DOHH2 (cell line): ENCODE results near the gene KTI12.
A peak's percentile ranks its signal among the peaks of the same experiment; 100 is the strongest.
"Not testable (repeated sequence)": the region's sequence is repeated elsewhere in the genome, so short reads cannot be mapped to it uniquely, and the experiment has no call there.

Experiments
- H3F3A ChIP-seq: fragments of 200-600 bp; sonication (generic), shearing (Covaris generic); 2 replicates; pipeline ENCODE4 v1.6.0; 2016; ENCODE audit warnings: antibody characterized with exemption, mild to moderate bottlenecking; ENCODE audit not compliant: control insufficient read depth, insufficient read depth
- H3K27ac ChIP-seq: fragments of 200-600 bp; sonication (generic); 2 replicates; pipeline ENCODE4 v1.5.1; 2014; ENCODE audit warnings: low read depth, mild to moderate bottlenecking, low read length, moderate library complexity
- H3K27me3 ChIP-seq: fragments of 200-600 bp; sonication (generic); 2 replicates; pipeline ENCODE4 v1.6.1; 2014; ENCODE audit warnings: mild to moderate bottlenecking, low read length, mixed read lengths; ENCODE audit not compliant: control insufficient read depth
- H3K36me3 ChIP-seq: fragments of 200-600 bp; sonication (generic); 2 replicates; pipeline ENCODE4 v1.6.1; 2014; ENCODE audit warnings: mild to moderate bottlenecking, low read length, moderate library complexity, mixed read lengths; ENCODE audit not compliant: control insufficient read depth
- H3K4me1 ChIP-seq: fragments of 200-600 bp; sonication (generic); 2 replicates; pipeline ENCODE4 v1.6.1; 2014; ENCODE audit warnings: mild to moderate bottlenecking, low read length, mixed read lengths; ENCODE audit not compliant: control insufficient read depth
- H3K4me2 ChIP-seq: fragments of 200-600 bp; sonication (generic); 2 replicates; pipeline ENCODE4 v1.6.0; 2014; ENCODE audit warnings: mild to moderate bottlenecking, low read length, moderate library complexity
- H3K4me3 ChIP-seq: fragments of 200-600 bp; sonication (generic); 2 replicates; pipeline ENCODE4 v1.5.1; 2014; ENCODE audit warnings: mild to moderate bottlenecking, low read length, mixed read lengths
- H3K79me2 ChIP-seq: fragments of 200-600 bp; sonication (generic); 2 replicates; pipeline ENCODE4 v1.6.1; 2014; ENCODE audit warnings: mild to moderate bottlenecking, low read length, mixed read lengths; ENCODE audit not compliant: control insufficient read depth
- H3K9me2 ChIP-seq: fragments of 200-600 bp; sonication (generic); replicated peaks from 2 replicates; pipeline ENCODE4 v1.6.1; 2014; ENCODE audit warnings: mild to moderate bottlenecking, low read length, mixed read lengths; ENCODE audit not compliant: control insufficient read depth
- H3K9me3 ChIP-seq: fragments of 200-600 bp; sonication (generic); 2 replicates; pipeline ENCODE4 v1.6.1; 2014; ENCODE audit warnings: antibody characterized with exemption, low read length, mixed read lengths; ENCODE audit not compliant: control insufficient read depth, insufficient read depth
- H4K20me1 ChIP-seq: fragments of 200-600 bp; sonication (generic); 2 replicates; pipeline ENCODE4 v1.6.0; 2014; ENCODE audit warnings: low read depth, mild to moderate bottlenecking, antibody characterized with exemption, low read length, moderate library complexity; ENCODE audit not compliant: control insufficient read depth, insufficient read depth
- CTCF ChIP-seq: fragments of 200-600 bp; sonication (generic); IDR thresholded peaks from one replicate; pipeline ENCODE4 v1.5.1; 2014; ENCODE audit warnings: antibody characterized with exemption, mild to moderate bottlenecking, low read depth, low read length; ENCODE audit not compliant: poor library complexity, severe bottlenecking
- EZH2phosphoT487 ChIP-seq: fragments of 200-600 bp; sonication (generic); IDR thresholded peaks from 2 replicates; pipeline ENCODE4 v1.6.1; 2017; ENCODE audit warnings: borderline replicate concordance, mild to moderate bottlenecking, antibody characterized with exemption, low read length, moderate library complexity, mixed read lengths

The KTI12 gene

DNA sequence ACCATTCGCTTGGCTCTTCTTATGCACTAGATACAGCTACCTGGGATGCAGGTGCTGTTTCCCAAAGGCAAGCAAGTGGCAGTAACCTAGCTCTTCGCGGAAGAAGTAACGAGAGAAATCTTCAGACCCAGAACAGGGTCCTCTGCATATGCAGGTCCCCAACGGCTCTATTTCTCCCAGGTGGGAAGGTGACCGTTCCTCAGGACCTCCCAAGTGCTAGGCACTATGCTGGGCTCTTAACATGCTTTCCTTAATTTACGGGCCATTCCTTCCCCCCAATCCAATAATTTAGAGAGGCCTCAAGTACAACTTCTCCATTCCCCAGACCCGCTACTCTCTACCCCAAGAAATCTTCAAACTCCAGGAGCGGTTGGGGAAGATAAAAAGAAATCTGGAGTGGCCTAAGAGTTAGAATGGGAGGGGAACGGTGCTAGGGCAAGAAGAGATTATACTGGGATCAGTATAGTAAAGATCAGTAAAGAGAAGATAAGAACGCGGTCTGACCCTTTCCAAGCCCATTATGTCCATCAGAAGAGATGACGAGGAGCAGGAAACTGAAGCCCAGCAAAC is 21.0 kb upstream of the KTI12 start:
- Histone ChIP-seq H3K27me3 (no peaks in the 10 kb centered on the region), H3K27ac (peak overlapping the region; percentile 66), H3K9me2 (no peaks in the 10 kb centered on the region), H3K4me2 (peak overlapping the region; percentile 73), H3K4me1 (peaks cover 28% of the 10 kb centered on the region), H3K4me3 (peak overlapping the region; percentile 79), H4K20me1 (no peaks in the 10 kb centered on the region), H3K79me2 (peaks cover 93% of the 10 kb centered on the region), H3K36me3 (peaks cover 53% of the 10 kb centered on the region), H3F3A (no peaks in the 10 kb centered on the region), H3K9me3 (no peaks in the 10 kb centered on the region)
- TF ChIP-seq CTCF (no peak), EZH2phosphoT487 (no peak)

DNA sequence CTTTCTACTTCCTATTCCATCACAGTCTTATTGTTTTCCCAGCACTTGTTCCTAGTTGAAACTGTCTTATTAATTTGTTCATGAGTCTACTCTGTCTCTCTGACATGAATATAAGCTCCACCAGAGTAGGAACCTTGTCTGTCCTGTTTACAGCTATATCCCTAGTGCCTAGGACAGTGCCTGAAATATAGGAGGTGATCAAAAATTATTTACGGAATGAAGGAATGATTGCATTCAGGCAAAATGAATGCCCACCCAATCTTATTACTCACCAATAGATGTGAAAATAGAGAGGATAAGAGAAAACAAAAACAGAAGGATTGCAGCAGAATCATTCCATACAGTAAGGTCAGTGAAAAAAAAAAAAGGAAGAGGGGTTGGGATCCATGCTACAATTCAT is 20.3 kb upstream of the KTI12 start:
- peaks cover 51% of the 10 kb centered on the region for H3K36me3 ChIP-seq
- peaks cover 92% of the 10 kb centered on the region for H3K79me2 ChIP-seq
- no peak for TF ChIP-seq EZH2phosphoT487
- no peak for TF ChIP-seq CTCF
- no peaks in the 10 kb centered on the region for H3K27me3 ChIP-seq
- H4K20me1 ChIP-seq: no peaks in the 10 kb centered on the region
- H3K4me3 ChIP-seq: peak overlapping the region; percentile 79
- no peaks in the 10 kb centered on the region for H3F3A ChIP-seq
- H3K4me2 ChIP-seq: peak overlapping the region; percentile 73
- no peaks in the 10 kb centered on the region for H3K9me3 ChIP-seq
- no peak overlapping the region for H3K27ac ChIP-seq
- no peaks in the 10 kb centered on the region for H3K9me2 ChIP-seq
- H3K4me1 ChIP-seq: peaks cover 23% of the 10 kb centered on the region

GRCh38 chr1:52049337-52049736 is 15.7 kb upstream of the KTI12 start:
- not testable (repeated sequence) for H3K27me3 ChIP-seq, H3K4me2 ChIP-seq, H3F3A ChIP-seq, H3K4me1 ChIP-seq, H3K9me2 ChIP-seq, H4K20me1 ChIP-seq, H3K27ac ChIP-seq, H3K4me3 ChIP-seq, H3K9me3 ChIP-seq
- Histone ChIP-seq H3K36me3 (peaks cover 36% of the 10 kb centered on the region), H3K79me2 (peaks cover 87% of the 10 kb centered on the region)

DNA sequence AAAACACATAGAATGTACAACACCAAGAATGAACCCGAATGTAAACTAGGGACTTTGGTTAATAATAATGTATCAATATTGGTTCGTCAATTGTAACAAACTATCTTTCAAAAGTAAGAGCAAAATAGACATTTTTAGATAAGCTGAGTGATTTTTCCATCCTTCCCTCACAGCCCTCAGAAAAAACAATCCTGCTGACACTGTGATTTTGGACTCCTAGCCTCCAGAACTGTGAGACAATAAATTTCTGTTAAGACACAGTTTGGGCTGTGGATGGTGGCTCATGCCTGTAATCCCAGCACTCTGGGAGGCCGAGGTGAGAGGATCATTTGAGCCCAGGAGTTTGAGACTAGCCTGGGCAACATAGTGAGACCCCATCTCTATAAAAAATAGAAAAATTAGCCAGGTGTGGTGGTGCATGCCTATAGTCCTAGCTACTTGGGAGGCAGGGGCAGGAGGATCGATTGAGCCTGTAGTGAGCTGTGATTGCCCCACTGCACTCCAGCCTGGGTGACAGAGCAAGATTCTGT is 12.1 kb upstream of the KTI12 start:
- not testable (repeated sequence) for H4K20me1 ChIP-seq, H3K4me3 ChIP-seq, H3K9me3 ChIP-seq, H3K27ac ChIP-seq, H3K9me2 ChIP-seq, H3K4me1 ChIP-seq, H3K27me3 ChIP-seq, H3K4me2 ChIP-seq, H3F3A ChIP-seq
- H3K79me2 ChIP-seq: peaks cover 73% of the 10 kb centered on the region
- H3K36me3 ChIP-seq: peaks cover 31% of the 10 kb centered on the region
